Astrocyte of the spinal cord (primary cell): ENCODE data around the gene CAMKV.
"Not testable (repeated sequence)": the region's sequence is repeated elsewhere in the genome, so short reads cannot be mapped to it uniquely, and the experiment has no call there.

Source experiments
- DNase-seq: peaks from one replicate; pipeline ENCODE4 v3.0.0; 2011; ENCODE audit warnings: low read depth, low spot score
- H3K4me3 ChIP-seq: 2 replicates; pipeline ENCODE4 v1.5.1; 2011; ENCODE audit warnings: low read depth, mild to moderate bottlenecking, low read length, moderate library complexity
- in situ Hi-C: cut with HindIII; loops from 2 replicates; pipeline ENCODE4 v1.10.0; 2017; ENCODE audit warnings: low sequenced_read_pairs
- TF ChIP-seq, protein P1 (sequence below): IDR thresholded peaks from 2 replicates; pipeline ENCODE4 v1.5.1; 2012; ENCODE audit warnings: low read depth, mild to moderate bottlenecking, low read length, inconsistent platforms

The CAMKV gene

GRCh38 chr3:49841806-49842205 is 27.9 kb downstream of the CAMKV start:
- H3K4me3 ChIP-seq: no peak overlapping the region
- no peak for DNase-seq
- TF ChIP-seq, protein P1, sequence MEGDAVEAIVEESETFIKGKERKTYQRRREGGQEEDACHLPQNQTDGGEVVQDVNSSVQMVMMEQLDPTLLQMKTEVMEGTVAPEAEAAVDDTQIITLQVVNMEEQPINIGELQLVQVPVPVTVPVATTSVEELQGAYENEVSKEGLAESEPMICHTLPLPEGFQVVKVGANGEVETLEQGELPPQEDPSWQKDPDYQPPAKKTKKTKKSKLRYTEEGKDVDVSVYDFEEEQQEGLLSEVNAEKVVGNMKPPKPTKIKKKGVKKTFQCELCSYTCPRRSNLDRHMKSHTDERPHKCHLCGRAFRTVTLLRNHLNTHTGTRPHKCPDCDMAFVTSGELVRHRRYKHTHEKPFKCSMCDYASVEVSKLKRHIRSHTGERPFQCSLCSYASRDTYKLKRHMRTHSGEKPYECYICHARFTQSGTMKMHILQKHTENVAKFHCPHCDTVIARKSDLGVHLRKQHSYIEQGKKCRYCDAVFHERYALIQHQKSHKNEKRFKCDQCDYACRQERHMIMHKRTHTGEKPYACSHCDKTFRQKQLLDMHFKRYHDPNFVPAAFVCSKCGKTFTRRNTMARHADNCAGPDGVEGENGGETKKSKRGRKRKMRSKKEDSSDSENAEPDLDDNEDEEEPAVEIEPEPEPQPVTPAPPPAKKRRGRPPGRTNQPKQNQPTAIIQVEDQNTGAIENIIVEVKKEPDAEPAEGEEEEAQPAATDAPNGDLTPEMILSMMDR: no peak
- in situ Hi-C loops: no loop called here

- peak; percentile 15 for DNase-seq
- H3K4me3 ChIP-seq: no peak overlapping the region
- TF ChIP-seq, protein P1: peak; percentile 55
- in situ Hi-C loops: no loop called here
These were observed 28.5 kb downstream of the CAMKV start for GRCh38 chr3:49841126-49841696.

- in situ Hi-C loops: no loop called here
These were observed 29.3 kb downstream of the CAMKV start for GRCh38 chr3:49840388-49840787.

DNA sequence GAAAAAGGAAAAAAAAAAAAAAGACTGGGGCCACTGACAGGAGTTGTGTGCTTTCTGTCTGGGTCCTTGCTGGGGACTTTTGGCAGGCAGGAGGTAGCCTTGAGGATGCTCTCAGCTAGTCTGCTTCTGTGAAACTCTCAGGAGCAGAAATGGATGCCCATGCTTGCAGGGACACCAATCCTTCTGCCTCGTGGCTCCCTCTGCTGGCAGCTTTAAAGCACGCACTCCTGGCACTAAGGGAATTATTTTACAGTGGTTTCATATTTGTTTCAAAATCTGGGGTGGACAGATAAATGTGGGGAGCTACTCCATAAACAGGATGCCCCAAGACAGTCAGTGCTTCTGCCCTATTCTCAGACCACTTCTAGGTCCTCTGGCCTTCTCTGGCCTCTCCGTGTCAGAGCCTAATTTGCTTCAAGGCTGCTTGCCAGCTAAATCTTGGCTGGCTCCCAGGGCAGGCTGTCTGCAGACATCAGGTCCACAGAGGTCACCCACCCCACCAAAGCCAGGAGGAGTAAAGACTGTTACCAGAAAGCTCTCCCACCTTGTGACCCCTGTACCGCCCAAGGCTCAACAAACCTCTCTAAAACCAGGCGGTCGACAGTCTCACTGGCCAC is 30.4 kb downstream of the CAMKV start:
- TF ChIP-seq, protein P1: peak; percentile 89
- peak; percentile 74 for DNase-seq
- in situ Hi-C loops: no loop called here
- H3K4me3 ChIP-seq: no peak overlapping the region

More at GRCh38 chr3:49840388-49840787, 29.3 kb downstream of the CAMKV start:
- no peak overlapping the region for H3K4me3 ChIP-seq
- TF ChIP-seq, protein P1: no peak
- DNase-seq: no peak

DNA sequence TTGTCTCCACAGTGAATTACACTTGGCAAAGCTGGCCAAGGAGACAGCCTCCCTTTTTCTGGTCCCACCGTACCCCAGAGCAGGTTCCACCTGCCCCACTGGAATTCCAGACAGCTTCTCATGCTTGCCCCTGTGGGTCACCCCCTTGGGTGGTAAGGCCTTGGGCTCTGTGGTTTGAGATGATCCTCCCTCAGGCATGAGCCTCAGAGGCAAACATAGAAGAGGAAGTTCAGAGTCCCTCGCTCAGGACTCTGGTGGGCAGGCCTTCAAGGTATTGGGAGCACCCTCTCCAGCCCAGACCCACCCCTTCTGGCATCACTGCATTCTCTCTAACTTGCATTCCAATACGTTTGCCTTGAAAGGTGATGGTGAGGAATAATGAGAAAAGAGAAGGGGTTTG is 38.4 kb downstream of the CAMKV start:
- in situ Hi-C loops: no loop called here
- no peak for DNase-seq
- no peak overlapping the region for H3K4me3 ChIP-seq
- TF ChIP-seq, protein P1: no peak

DNA sequence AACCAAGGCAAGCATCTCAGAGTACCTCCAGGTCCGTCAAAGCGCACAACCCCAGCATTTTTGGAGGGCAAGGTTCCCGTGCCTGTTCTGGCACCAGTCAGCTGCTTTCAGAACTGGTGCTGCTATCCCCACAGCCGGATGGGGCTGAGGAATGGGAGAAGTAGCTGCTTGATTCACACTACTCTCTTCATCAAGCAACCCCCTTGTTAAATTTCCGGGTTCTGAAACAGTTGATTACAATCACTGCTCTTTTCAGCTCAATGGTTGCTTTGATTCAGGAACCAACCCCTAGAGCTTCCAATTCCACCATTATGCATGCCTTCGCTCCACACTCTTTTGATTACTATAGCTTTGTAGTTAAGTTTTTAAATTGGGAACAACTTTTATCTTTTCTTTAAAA is 43.7 kb downstream of the CAMKV start:
- TF ChIP-seq, protein P1: no peak
- in situ Hi-C loops: no loop called here
- H3K4me3 ChIP-seq: no peak overlapping the region
- no peak for DNase-seq

GRCh38 chr3:49823131-49823530 is 46.6 kb downstream of the CAMKV start:
- H3K4me3 ChIP-seq, in situ Hi-C loops, DNase-seq: not testable (repeated sequence)
